ENCODE data around the gene AAMP.

AAMP gene

GRCh38 chr2:218291318-218292047, 21.5 kb upstream of the AAMP start:
- H3K4me2 ChIP-seq (ENCODE audit: low read length, poor library complexity, severe bottlenecking) = peak overlapping the region; percentile 79
- peak overlapping the region; percentile 87 to 98 for H3K18ac ChIP-seq (ENCODE audit: low read depth in 1 of 2, low read length in 2 of 2)
- peak overlapping the region; percentile 14 for H3K27ac ChIP-seq (ENCODE audit: low read length, poor library complexity, severe bottlenecking)
- H3K79me1 ChIP-seq (replicated peaks; ENCODE audit: low read length, poor library complexity, severe bottlenecking) = peaks cover 15% of the 10 kb centered on the region
- H3K4me3 ChIP-seq (ENCODE audit: insufficient read depth in 1 of 2, low read depth in 1 of 2, low read length in 2 of 2) = peak overlapping the region; percentile 81 to 96
- 67% methylated on average over 10 of the region's 12 CpGs for WGBS
- H4K91ac ChIP-seq (ENCODE audit: low read length) = peak overlapping the region; percentile 93
- H3K9me3 ChIP-seq (ENCODE audit: control insufficient read depth, low read length) = no peaks in the 10 kb centered on the region
- H3K14ac ChIP-seq (ENCODE audit: low read length in 2 of 2) = no peak overlapping the region
- H2BK12ac ChIP-seq (ENCODE audit: low read length in 2 of 2) = peak overlapping the region; percentile 11 to 67
- H4K8ac ChIP-seq (ENCODE audit: low read length) = peak overlapping the region; percentile 99
- H2AFZ ChIP-seq (ENCODE audit: low read depth, low read length) = no peak overlapping the region
- no peaks in the 10 kb centered on the region for H3K27me3 ChIP-seq (ENCODE audit: control insufficient read depth in 1 of 2, insufficient read depth in 1 of 2, low read length in 2 of 2)
- DNase-seq = no peak
- peak overlapping the region; percentile 50 for H2AK5ac ChIP-seq (ENCODE audit: low read length, severe bottlenecking)
- H3K4ac ChIP-seq (ENCODE audit: low read depth in 1 of 2, low read length in 2 of 2) = peak overlapping the region; percentile 94 to 99
- H3K36me3 ChIP-seq (ENCODE audit: control insufficient read depth in 1 of 2, insufficient read depth in 2 of 2, low read depth in 1 of 2, low read length in 2 of 2) = no peaks in the 10 kb centered on the region
- H2BK5ac ChIP-seq (ENCODE audit: low read depth, low read length, poor library complexity, severe bottlenecking) = peak overlapping the region; percentile 0
- H3K23ac ChIP-seq (ENCODE audit: low read length in 2 of 2) = peak overlapping the region in 1 of 2 experiments; percentile 46
- H3K4me1 ChIP-seq (ENCODE audit: control insufficient read depth, insufficient read depth, low read depth, low read length) = peaks cover 31% of the 10 kb centered on the region
- H3K9ac ChIP-seq (ENCODE audit: low read length) = peak overlapping the region; percentile 96
- H2BK120ac ChIP-seq (ENCODE audit: low read depth, low read length) = peak overlapping the region; percentile 93
- H2BK15ac ChIP-seq (ENCODE audit: low read depth, poor library complexity, severe bottlenecking) = peak overlapping the region; percentile 97

- Histone ChIP-seq H3K36me3 (ENCODE audit: control insufficient read depth in 1 of 2, insufficient read depth in 2 of 2, low read depth in 1 of 2, low read length in 2 of 2) (peaks cover 0 to 2% of the 10 kb centered on the region in 2 experiments), H4K91ac (ENCODE audit: low read length) (peak overlapping the region; percentile 18), H3K23ac (ENCODE audit: low read length in 2 of 2) (peak overlapping the region in 1 of 2 experiments; percentile 46), H3K27me3 (ENCODE audit: control insufficient read depth in 1 of 2, insufficient read depth in 1 of 2, low read length in 2 of 2) (no peaks in the 10 kb centered on the region), H3K4me2 (ENCODE audit: low read length, poor library complexity, severe bottlenecking) (peak overlapping the region; percentile 79), H3K79me1 (replicated peaks; ENCODE audit: low read length, poor library complexity, severe bottlenecking) (peaks cover 15% of the 10 kb centered on the region), H3K4me1 (ENCODE audit: control insufficient read depth, insufficient read depth, low read depth, low read length) (peaks cover 39% of the 10 kb centered on the region), H4K8ac (ENCODE audit: low read length) (no peak overlapping the region), H2BK12ac (ENCODE audit: low read length in 2 of 2) (peak overlapping the region; percentile 11 to 67), H3K27ac (ENCODE audit: low read length, poor library complexity, severe bottlenecking) (peak overlapping the region; percentile 13), H3K14ac (ENCODE audit: low read length in 2 of 2) (no peak overlapping the region), H3K9me3 (ENCODE audit: control insufficient read depth, low read length) (no peaks in the 10 kb centered on the region), H3K4me3 (ENCODE audit: insufficient read depth in 1 of 2, low read depth in 1 of 2, low read length in 2 of 2) (peak overlapping the region in 1 of 2 experiments; percentile 96), H3K9ac (ENCODE audit: low read length) (peak overlapping the region; percentile 96), H2BK15ac (ENCODE audit: low read depth, poor library complexity, severe bottlenecking) (peak overlapping the region; percentile 29), H2BK120ac (ENCODE audit: low read depth, low read length) (no peak overlapping the region), H3K18ac (ENCODE audit: low read depth in 1 of 2, low read length in 2 of 2) (peak overlapping the region in 1 of 2 experiments; percentile 64), H2BK5ac (ENCODE audit: low read depth, low read length, poor library complexity, severe bottlenecking) (no peak overlapping the region), H2AK5ac (ENCODE audit: low read length, severe bottlenecking) (peak overlapping the region; percentile 13), H3K4ac (ENCODE audit: low read depth in 1 of 2, low read length in 2 of 2) (peak overlapping the region; percentile 9 to 89), H2AFZ (ENCODE audit: low read depth, low read length) (no peak overlapping the region)
- 86% methylated on average over 12 of the region's 12 CpGs for WGBS
- no peak for DNase-seq
Observed at GRCh38 chr2:218290316-218291261, 20.7 kb upstream of the AAMP start.

- H2AFZ ChIP-seq (ENCODE audit: low read depth, low read length) = no peak overlapping the region
- peaks cover 44% of the 10 kb centered on the region for H3K4me1 ChIP-seq (ENCODE audit: control insufficient read depth, insufficient read depth, low read depth, low read length)
- peak overlapping the region; percentile 48 for H4K8ac ChIP-seq (ENCODE audit: low read length)
- H3K4me3 ChIP-seq (ENCODE audit: insufficient read depth in 1 of 2, low read depth in 1 of 2, low read length in 2 of 2) = peak overlapping the region in 1 of 2 experiments; percentile 96
- H3K9me3 ChIP-seq (ENCODE audit: control insufficient read depth, low read length) = no peaks in the 10 kb centered on the region
- peaks cover 0 to 5% of the 10 kb centered on the region in 2 experiments for H3K36me3 ChIP-seq (ENCODE audit: control insufficient read depth in 1 of 2, insufficient read depth in 2 of 2, low read depth in 1 of 2, low read length in 2 of 2)
- H2BK120ac ChIP-seq (ENCODE audit: low read depth, low read length) = no peak overlapping the region
- H4K91ac ChIP-seq (ENCODE audit: low read length) = peak overlapping the region; percentile 21
- peak overlapping the region; percentile 54 to 56 for H3K18ac ChIP-seq (ENCODE audit: low read depth in 1 of 2, low read length in 2 of 2)
- H3K9ac ChIP-seq (ENCODE audit: low read length) = peak overlapping the region; percentile 96
- WGBS = 32% methylated on average over 4 of the region's 6 CpGs
- DNase-seq = peak; percentile 82
- H2AK5ac ChIP-seq (ENCODE audit: low read length, severe bottlenecking) = peak overlapping the region; percentile 89
- no peak overlapping the region for H2BK15ac ChIP-seq (ENCODE audit: low read depth, poor library complexity, severe bottlenecking)
- H3K4me2 ChIP-seq (ENCODE audit: low read length, poor library complexity, severe bottlenecking) = peak overlapping the region; percentile 38
- H2BK5ac ChIP-seq (ENCODE audit: low read depth, low read length, poor library complexity, severe bottlenecking) = no peak overlapping the region
- no peaks in the 10 kb centered on the region for H3K27me3 ChIP-seq (ENCODE audit: control insufficient read depth in 1 of 2, insufficient read depth in 1 of 2, low read length in 2 of 2)
- H3K4ac ChIP-seq (ENCODE audit: low read depth in 1 of 2, low read length in 2 of 2) = peak overlapping the region in 1 of 2 experiments; percentile 32
- H3K14ac ChIP-seq (ENCODE audit: low read length in 2 of 2) = no peak overlapping the region
- H2BK12ac ChIP-seq (ENCODE audit: low read length in 2 of 2) = peak overlapping the region; percentile 38 to 46
- peaks cover 15% of the 10 kb centered on the region for H3K79me1 ChIP-seq (replicated peaks; ENCODE audit: low read length, poor library complexity, severe bottlenecking)
- no peak overlapping the region for H3K27ac ChIP-seq (ENCODE audit: low read length, poor library complexity, severe bottlenecking)
- no peak overlapping the region for H3K23ac ChIP-seq (ENCODE audit: low read length in 2 of 2)
Observed at GRCh38 chr2:218289639-218290315, 19.8 kb upstream of the AAMP start.
